ENCODE measurements around the gene KRTAP1-5. TPM values are rescaled to one million over a fixed set of nuclear protein-coding genes. Genes with fewer than 3 reads are reported as not detected.

The KRTAP1-5 gene
- total and polyA plus RNA-seq, 2 experiments from 2014 or later, result not detected

GRCh38 chr17:40984226-40984625, 42.8 kb downstream of the KRTAP1-5 start, which contains the start of gene KRT40 (continued):
- TF ChIP-seq ETS1 (IDR thresholded peaks at IDR 0.05), result no peak
- no peak for TF ChIP-seq CREB1 (CRISPR knock-in tag; IDR thresholded peaks at IDR 0.05; ENCODE audit: low read depth)
- no peak for TF ChIP-seq NANOG (IDR thresholded peaks at IDR 0.05; ENCODE audit: borderline replicate concordance)
- no peak for TF ChIP-seq REST (IDR thresholded peaks at IDR 0.05; ENCODE audit: unreplicated experiment)
- no peak for TF ChIP-seq JUNB (IDR thresholded peaks at IDR 0.05; ENCODE audit: unreplicated experiment)
- no peak for TF ChIP-seq ZNF331 (CRISPR knock-in tag; IDR thresholded peaks at IDR 0.05; ENCODE audit: low read depth)
- TF ChIP-seq ZNF114 (CRISPR knock-in tag; IDR thresholded peaks at IDR 0.05), result no peak
- TF ChIP-seq POLR2AphosphoS5 (IDR thresholded peaks at IDR 0.05; ENCODE audit: low read depth), result no peak
- no peak for TF ChIP-seq EZH2phosphoT487 (IDR thresholded peaks at IDR 0.05; ENCODE audit: unreplicated experiment)
- no peak for TF ChIP-seq STAT1 (IDR thresholded peaks at IDR 0.05; ENCODE audit: unreplicated experiment)

- Mint-ChIP-seq H3K9me3 (no peaks in the 10 kb centered on the region), H3K4me1 (peaks cover 11% of the 10 kb centered on the region; the same call in 2 of the 3 replicates), H3K36me3 (ENCODE audit: low read depth) (no peaks in the 10 kb centered on the region), H3K4me3 (no peak overlapping the region), H3K27ac (no peak overlapping the region), H3K27me3 (ENCODE audit: insufficient read depth, low read depth, poor library complexity) (peaks cover 6% of the 10 kb centered on the region)
- DNase-seq (ENCODE audit: low spot score) (no peak), ATAC-seq (no peak)
- 0 out of 2 replicates have a peak, but pooled peaks cover 3% of the 10 kb centered on the region for H3K4me1 ChIP-seq (ENCODE audit: insufficient read depth)
- H3K79me2 ChIP-seq (replicated peaks; ENCODE audit: insufficient read depth), result no peaks in the 10 kb centered on the region
- 0 out of 2 replicates have a peak, but pooled peaks cover 3% of the 10 kb centered on the region for H3K9me2 ChIP-seq (ENCODE audit: insufficient read depth)
- no peaks in the 10 kb centered on the region for H3K36me3 ChIP-seq (ENCODE audit: insufficient read depth)
- no peak overlapping the region for H2AFZ ChIP-seq
- no peak overlapping the region for H3K4me2 ChIP-seq
- H3K4me3 ChIP-seq, result no peak overlapping the region
- H3F3A ChIP-seq (replicated peaks; ENCODE audit: low read depth), result no peaks in the 10 kb centered on the region
- H3K27me3 ChIP-seq (ENCODE audit: insufficient read depth), result no peaks in the 10 kb centered on the region
- no peak overlapping the region for H3K27ac ChIP-seq (ENCODE audit: low read depth)
- no peaks in the 10 kb centered on the region for H4K20me1 ChIP-seq (replicated peaks; ENCODE audit: insufficient read depth)
- TF ChIP-seq POLR2AphosphoS5 (IDR thresholded peaks at IDR 0.05; ENCODE audit: low read depth) (no peak), CREB1 (CRISPR knock-in tag; IDR thresholded peaks at IDR 0.05; ENCODE audit: low read depth) (no peak), ZNF462 (CRISPR knock-in tag; IDR thresholded peaks at IDR 0.05) (no peak), EZH2phosphoT487 (IDR thresholded peaks at IDR 0.05; ENCODE audit: unreplicated experiment) (no peak), REST (IDR thresholded peaks at IDR 0.05; ENCODE audit: unreplicated experiment) (no peak), ZNF331 (CRISPR knock-in tag; IDR thresholded peaks at IDR 0.05; ENCODE audit: low read depth) (no peak)
Measured at GRCh38 chr17:40981115-40981514, 45.9 kb downstream of the KRTAP1-5 start.

Data from GM23338 (cell line).